Measurements from ENCODE around the gene TRIM17. TPM values are rescaled to one million over a fixed set of nuclear protein-coding genes. Genes with fewer than 3 reads are reported as not detected.
A peak's percentile ranks its signal among the peaks of the same experiment; 100 is the strongest.

Gene TRIM17
- total and polyA plus RNA-seq, 2 donors (not counting 1 experiment from before 2014, with no cell fraction given) = 0.12 to 0.17 TPM

DNA sequence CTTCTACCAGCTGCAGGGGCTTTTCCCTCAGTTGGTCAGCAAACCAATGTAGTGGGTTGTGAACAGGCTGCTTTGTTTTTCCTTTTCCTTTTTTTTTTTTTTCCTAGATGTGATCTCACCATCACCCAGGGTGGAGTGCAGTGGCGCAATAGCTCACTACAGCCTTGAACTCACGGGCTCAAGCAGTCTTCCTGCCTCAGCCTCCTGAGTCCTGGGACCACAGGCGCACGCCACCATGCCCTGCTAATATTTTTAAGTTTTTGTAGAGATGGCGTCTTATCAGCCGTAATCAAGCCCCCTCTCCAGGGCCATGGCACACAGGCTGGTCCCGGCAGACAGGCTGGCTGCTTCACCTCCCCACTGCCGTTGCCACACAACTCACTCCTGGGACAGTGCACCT lies 6.6 kb downstream of the TRIM17 start:
- no peaks in the 10 kb centered on the region for H3K9me3 ChIP-seq (ENCODE audit: control insufficient read depth, insufficient read depth, low read depth, low read length)
- H3K9ac ChIP-seq (ENCODE audit: insufficient read depth, low read length) = no peak overlapping the region
- peaks cover 29% of the 10 kb centered on the region for H3K79me2 ChIP-seq (ENCODE audit: control insufficient read depth, insufficient read depth, low read length)
- no peak overlapping the region for H3K4me2 ChIP-seq (ENCODE audit: extremely low read depth, insufficient read depth, low read length)
- H2AFZ ChIP-seq (ENCODE audit: low read length) = no peak overlapping the region
- peaks cover 4% of the 10 kb centered on the region for H3K4me1 ChIP-seq (ENCODE audit: control insufficient read depth, extremely low read depth, insufficient read depth, low read length)
- peaks cover 7% of the 10 kb centered on the region for H3K36me3 ChIP-seq (ENCODE audit: control insufficient read depth, insufficient read depth, low read length)
- H3K4me3 ChIP-seq (replicated peaks in 1 of 4; ENCODE audit: control extremely low read depth in 1 of 4, insufficient read depth in 1 of 4, low read depth in 3 of 4, low read length in 4 of 4) = no peak overlapping the region
- peak in 1 of 2 donors; percentile 62 for DNase-seq (ENCODE audit: low read depth in 2 of 2)
- TF ChIP-seq, protein P1, sequence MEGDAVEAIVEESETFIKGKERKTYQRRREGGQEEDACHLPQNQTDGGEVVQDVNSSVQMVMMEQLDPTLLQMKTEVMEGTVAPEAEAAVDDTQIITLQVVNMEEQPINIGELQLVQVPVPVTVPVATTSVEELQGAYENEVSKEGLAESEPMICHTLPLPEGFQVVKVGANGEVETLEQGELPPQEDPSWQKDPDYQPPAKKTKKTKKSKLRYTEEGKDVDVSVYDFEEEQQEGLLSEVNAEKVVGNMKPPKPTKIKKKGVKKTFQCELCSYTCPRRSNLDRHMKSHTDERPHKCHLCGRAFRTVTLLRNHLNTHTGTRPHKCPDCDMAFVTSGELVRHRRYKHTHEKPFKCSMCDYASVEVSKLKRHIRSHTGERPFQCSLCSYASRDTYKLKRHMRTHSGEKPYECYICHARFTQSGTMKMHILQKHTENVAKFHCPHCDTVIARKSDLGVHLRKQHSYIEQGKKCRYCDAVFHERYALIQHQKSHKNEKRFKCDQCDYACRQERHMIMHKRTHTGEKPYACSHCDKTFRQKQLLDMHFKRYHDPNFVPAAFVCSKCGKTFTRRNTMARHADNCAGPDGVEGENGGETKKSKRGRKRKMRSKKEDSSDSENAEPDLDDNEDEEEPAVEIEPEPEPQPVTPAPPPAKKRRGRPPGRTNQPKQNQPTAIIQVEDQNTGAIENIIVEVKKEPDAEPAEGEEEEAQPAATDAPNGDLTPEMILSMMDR (conservative IDR thresholded peaks at IDR 0.05 in 1 of 2, IDR thresholded peaks at IDR 0.05 in 1 of 2; ENCODE audit: low read depth in 1 of 2, low read length in 2 of 2) = no peak
- TF ChIP-seq EZH2 (IDR thresholded peaks at IDR 0.05; ENCODE audit: low read length, missing control alignments) = no peak
- no peak overlapping the region for H3K27ac ChIP-seq (ENCODE audit: insufficient read depth, low read length)
- H3K27me3 ChIP-seq (ENCODE audit: control insufficient read depth, insufficient read depth, low read length) = no peaks in the 10 kb centered on the region
- H4K20me1 ChIP-seq (ENCODE audit: control insufficient read depth, extremely low read depth, insufficient read depth, low read length) = no peaks in the 10 kb centered on the region

DNA sequence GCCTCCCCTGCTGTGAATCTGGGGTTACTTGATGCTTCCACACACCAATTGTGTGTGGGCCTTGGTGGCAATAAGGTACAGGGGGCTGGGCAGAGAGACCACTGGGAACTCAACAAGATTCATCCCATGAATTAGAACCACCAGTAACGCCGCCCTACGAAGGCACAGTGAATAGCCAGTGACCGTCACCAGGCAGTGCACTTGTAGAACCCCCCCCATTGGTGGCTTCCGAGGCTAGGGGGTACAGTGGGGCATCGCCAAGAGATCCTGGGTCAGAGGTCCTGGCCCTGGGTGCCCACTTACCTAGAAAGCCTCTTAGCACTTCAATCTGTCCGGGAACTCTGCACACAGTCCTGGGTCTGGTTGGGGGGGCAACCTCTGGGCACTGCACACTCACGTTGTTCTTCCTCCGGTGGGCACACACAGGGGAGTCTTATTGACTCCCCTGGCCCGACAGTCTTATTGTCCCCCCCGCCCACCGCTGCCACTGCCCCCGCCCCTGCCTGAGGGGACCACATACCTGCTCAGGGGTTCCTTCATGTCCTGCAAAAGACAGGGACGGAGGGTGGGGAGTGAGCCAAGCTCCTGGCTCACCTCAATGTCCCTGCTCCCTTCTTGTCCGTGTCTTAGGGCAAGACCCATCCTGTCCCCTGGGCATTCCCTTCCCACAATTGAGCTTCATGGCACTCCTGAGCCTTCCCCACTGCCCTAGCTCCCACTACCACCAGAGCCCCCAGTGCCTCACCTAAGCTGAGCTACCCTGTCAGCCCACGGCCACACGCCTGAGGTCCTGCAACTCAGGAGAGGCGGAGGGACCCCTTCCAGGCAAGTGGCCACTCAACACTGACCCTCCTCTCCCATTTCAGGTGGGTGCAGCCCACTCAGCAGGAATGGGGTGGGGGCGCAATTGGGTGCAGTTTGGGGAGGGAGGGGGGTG lies 7.5 kb downstream of the TRIM17 start:
- Histone ChIP-seq H3K4me3 (replicated peaks in 1 of 4; ENCODE audit: control extremely low read depth in 1 of 4, insufficient read depth in 1 of 4, low read depth in 3 of 4, low read length in 4 of 4) (no peak overlapping the region), H3K27me3 (ENCODE audit: control insufficient read depth, insufficient read depth, low read length) (no peaks in the 10 kb centered on the region), H3K9me3 (ENCODE audit: control insufficient read depth, insufficient read depth, low read depth, low read length) (no peaks in the 10 kb centered on the region), H2AFZ (ENCODE audit: low read length) (no peak overlapping the region), H3K79me2 (ENCODE audit: control insufficient read depth, insufficient read depth, low read length) (peaks cover 38% of the 10 kb centered on the region), H3K36me3 (ENCODE audit: control insufficient read depth, insufficient read depth, low read length) (peaks cover 7% of the 10 kb centered on the region), H3K4me2 (ENCODE audit: extremely low read depth, insufficient read depth, low read length) (no peak overlapping the region), H4K20me1 (ENCODE audit: control insufficient read depth, extremely low read depth, insufficient read depth, low read length) (no peaks in the 10 kb centered on the region), H3K27ac (ENCODE audit: insufficient read depth, low read length) (no peak overlapping the region), H3K9ac (ENCODE audit: insufficient read depth, low read length) (no peak overlapping the region), H3K4me1 (ENCODE audit: control insufficient read depth, extremely low read depth, insufficient read depth, low read length) (peaks cover 9% of the 10 kb centered on the region)
- no peak for TF ChIP-seq EZH2 (IDR thresholded peaks at IDR 0.05; ENCODE audit: low read length, missing control alignments)
- TF ChIP-seq, protein P1 (conservative IDR thresholded peaks at IDR 0.05 in 1 of 2, IDR thresholded peaks at IDR 0.05 in 1 of 2; ENCODE audit: low read depth in 1 of 2, low read length in 2 of 2) = no peak
- no peak for DNase-seq (ENCODE audit: low read depth in 2 of 2)

DNA sequence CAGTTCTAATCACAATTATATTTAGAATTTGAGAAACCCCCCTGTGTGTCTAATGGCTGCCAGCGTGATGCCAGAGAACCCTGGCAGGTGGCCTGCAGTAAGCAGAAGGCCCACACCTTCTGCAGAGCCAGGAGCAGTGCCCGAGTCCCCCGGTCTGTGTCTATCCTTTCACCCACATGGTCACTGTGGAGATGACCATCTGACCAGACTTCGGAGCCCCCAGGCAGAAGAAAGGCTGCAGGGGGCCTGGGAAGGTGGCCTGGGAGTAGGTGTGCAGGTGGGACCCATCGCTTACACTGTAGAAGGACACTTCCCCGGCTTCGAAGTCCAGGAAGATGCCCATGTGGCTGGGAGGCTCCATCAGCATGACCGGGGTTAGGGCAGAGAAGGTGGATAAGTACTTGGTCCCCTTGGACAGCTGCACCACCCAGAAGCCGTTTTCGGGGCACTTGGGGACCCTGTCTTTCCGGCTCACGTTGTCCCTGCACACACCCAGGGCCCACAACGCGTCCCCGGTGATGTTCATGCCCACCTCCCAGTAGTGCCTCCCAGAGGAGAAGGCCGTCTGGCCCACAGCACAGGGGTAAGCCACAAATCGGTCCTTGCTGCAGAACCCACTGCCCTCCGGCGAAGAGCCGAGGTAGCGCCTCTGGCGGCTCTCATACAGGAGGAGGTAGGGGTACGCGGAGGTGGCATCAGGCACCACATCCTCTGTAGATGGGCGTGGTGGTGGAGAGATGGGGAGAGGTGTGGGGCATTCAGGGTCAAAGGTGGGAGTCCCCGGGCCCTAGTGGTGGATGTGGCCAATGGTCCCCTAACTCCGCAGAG lies 8.4 kb downstream of the TRIM17 start:
- Histone ChIP-seq H3K4me2 (ENCODE audit: extremely low read depth, insufficient read depth, low read length) (peak overlapping the region; percentile 92), H3K4me1 (ENCODE audit: control insufficient read depth, extremely low read depth, insufficient read depth, low read length) (peaks cover 9% of the 10 kb centered on the region), H3K27me3 (ENCODE audit: control insufficient read depth, insufficient read depth, low read length) (no peaks in the 10 kb centered on the region), H3K36me3 (ENCODE audit: control insufficient read depth, insufficient read depth, low read length) (peaks cover 7% of the 10 kb centered on the region), H3K79me2 (ENCODE audit: control insufficient read depth, insufficient read depth, low read length) (peaks cover 45% of the 10 kb centered on the region), H2AFZ (ENCODE audit: low read length) (no peak overlapping the region), H3K9me3 (ENCODE audit: control insufficient read depth, insufficient read depth, low read depth, low read length) (no peaks in the 10 kb centered on the region), H3K9ac (ENCODE audit: insufficient read depth, low read length) (no peak overlapping the region), H3K27ac (ENCODE audit: insufficient read depth, low read length) (no peak overlapping the region), H3K4me3 (replicated peaks in 1 of 4; ENCODE audit: control extremely low read depth in 1 of 4, insufficient read depth in 1 of 4, low read depth in 3 of 4, low read length in 4 of 4) (peak overlapping the region; percentile 86 to 94 (median 87)), H4K20me1 (ENCODE audit: control insufficient read depth, extremely low read depth, insufficient read depth, low read length) (no peaks in the 10 kb centered on the region)
- DNase-seq (ENCODE audit: low read depth in 2 of 2) = no peak
- no peak for TF ChIP-seq EZH2 (IDR thresholded peaks at IDR 0.05; ENCODE audit: low read length, missing control alignments)
- TF ChIP-seq, protein P1 (conservative IDR thresholded peaks at IDR 0.05 in 1 of 2, IDR thresholded peaks at IDR 0.05 in 1 of 2; ENCODE audit: low read depth in 1 of 2, low read length in 2 of 2) = no peak
